GM12878 (cell line): ENCODE results near the gene RBBP5.

Experiments used
- EGR1 ChIP-seq, 2 experiments: IDR thresholded peaks; 1 replicate in 1 of 2; 2 replicates in 1 of 2; pipeline ENCODE4 v1.6.1; 2011 to 2012; ENCODE audit warnings: low read depth in 2 of 2, low read length in 2 of 2, borderline replicate concordance in 1 of 2, mild to moderate bottlenecking in 1 of 2, moderate library complexity in 1 of 2
- EZH2 ChIP-seq: IDR thresholded peaks from 2 replicates; pipeline ENCODE4 v1.6.1; 2012; ENCODE audit warnings: low read depth, mild to moderate bottlenecking, control low read depth, inconsistent platforms, low read length, borderline replicate concordance; ENCODE audit not compliant: control insufficient read depth
- KDM1A ChIP-seq: fragments of 200-600 bp; sonication (generic); IDR thresholded peaks from 2 replicates; pipeline ENCODE4 v1.6.1; 2016; ENCODE audit warnings: borderline replicate concordance
- MYC ChIP-seq: IDR thresholded peaks from 2 replicates; pipeline ENCODE4 v1.6.1; 2011; ENCODE audit warnings: mild to moderate bottlenecking, low read length, moderate library complexity, inconsistent platforms; ENCODE audit not compliant: insufficient read depth, insufficient replicate concordance, insufficient read length, severe bottlenecking
- POLR2A ChIP-seq: IDR thresholded peaks from 2 replicates; pipeline ENCODE4 v1.6.1; 2011; ENCODE audit warnings: low read depth, mild to moderate bottlenecking, low read length
- POLR2AphosphoS5 ChIP-seq: IDR thresholded peaks from 2 replicates; pipeline ENCODE4 v1.6.1; 2011; ENCODE audit warnings: mild to moderate bottlenecking, low read length, inconsistent platforms
- RAD21 ChIP-seq: IDR thresholded peaks from 2 replicates; pipeline ENCODE4 v1.6.1; 2011; ENCODE audit warnings: mild to moderate bottlenecking, low read depth, low read length, moderate library complexity; ENCODE audit not compliant: insufficient read depth
- RFX5 ChIP-seq: IDR thresholded peaks from 2 replicates; pipeline ENCODE4 v1.6.1; 2011; ENCODE audit warnings: low read depth, low read length, improper control_type of control experiment
- SMC3 ChIP-seq: IDR thresholded peaks from 2 replicates; pipeline ENCODE4 v1.6.1; 2011; ENCODE audit warnings: low read length, improper control_type of control experiment, borderline replicate concordance
- YBX1 ChIP-seq: fragments of 450-650 bp; IDR thresholded peaks from 2 replicates; pipeline ENCODE4 v1.6.1; 2016; ENCODE audit warnings: antibody characterized with exemption
- ZNF274 ChIP-seq: IDR thresholded peaks from one replicate; pipeline ENCODE4 v1.8.0; 2011; ENCODE audit not compliant: insufficient read length, insufficient read depth
- TF ChIP-seq, protein P1 (sequence below), 3 experiments: IDR thresholded peaks in 2 of 3; conservative IDR thresholded peaks in 1 of 3; 2 replicates each; pipeline ENCODE4 v1.5.1; 2011; ENCODE audit warnings: low read depth in 3 of 3, low read length in 3 of 3, mild to moderate bottlenecking in 3 of 3, control low read depth in 2 of 3, moderate library complexity in 2 of 3, inconsistent platforms in 1 of 3, mixed read lengths in 1 of 3; ENCODE audit not compliant: control insufficient read depth in 2 of 3, insufficient read depth in 1 of 3; ENCODE audit errors: extremely low read depth in 1 of 3

GRCh38 chr1:205111354-205111753 lies 10.4 kb downstream of the RBBP5 start:
- TF ChIP-seq, protein P1, sequence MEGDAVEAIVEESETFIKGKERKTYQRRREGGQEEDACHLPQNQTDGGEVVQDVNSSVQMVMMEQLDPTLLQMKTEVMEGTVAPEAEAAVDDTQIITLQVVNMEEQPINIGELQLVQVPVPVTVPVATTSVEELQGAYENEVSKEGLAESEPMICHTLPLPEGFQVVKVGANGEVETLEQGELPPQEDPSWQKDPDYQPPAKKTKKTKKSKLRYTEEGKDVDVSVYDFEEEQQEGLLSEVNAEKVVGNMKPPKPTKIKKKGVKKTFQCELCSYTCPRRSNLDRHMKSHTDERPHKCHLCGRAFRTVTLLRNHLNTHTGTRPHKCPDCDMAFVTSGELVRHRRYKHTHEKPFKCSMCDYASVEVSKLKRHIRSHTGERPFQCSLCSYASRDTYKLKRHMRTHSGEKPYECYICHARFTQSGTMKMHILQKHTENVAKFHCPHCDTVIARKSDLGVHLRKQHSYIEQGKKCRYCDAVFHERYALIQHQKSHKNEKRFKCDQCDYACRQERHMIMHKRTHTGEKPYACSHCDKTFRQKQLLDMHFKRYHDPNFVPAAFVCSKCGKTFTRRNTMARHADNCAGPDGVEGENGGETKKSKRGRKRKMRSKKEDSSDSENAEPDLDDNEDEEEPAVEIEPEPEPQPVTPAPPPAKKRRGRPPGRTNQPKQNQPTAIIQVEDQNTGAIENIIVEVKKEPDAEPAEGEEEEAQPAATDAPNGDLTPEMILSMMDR (IDR thresholded peaks at IDR 0.05 in 2 of 3, conservative IDR thresholded peaks at IDR 0.05 in 1 of 3; ENCODE audit: control insufficient read depth in 2 of 3, extremely low read depth in 1 of 3, insufficient read depth in 1 of 3, low read depth in 3 of 3, low read length in 3 of 3), result no peak
- TF ChIP-seq RAD21 (no peak), RFX5 (no peak), POLR2AphosphoS5 (no peak), ZNF274 (no peak), MYC (no peak), YBX1 (no peak), EZH2 (no peak), SMC3 (no peak), KDM1A (no peak), EGR1 (IDR thresholded peaks at IDR 0.05; ENCODE audit: borderline replicate concordance in 1 of 2, low read depth in 2 of 2, low read length in 2 of 2) (no peak), POLR2A (no peak)
